ENCODE data around the gene TXNDC2. TPM values are rescaled to one million over a fixed set of nuclear protein-coding genes. Genes with fewer than 3 reads are reported as not detected.

The TXNDC2 gene
- total RNA-seq, 1 experiment from 2014 or later, result not detected

DNA sequence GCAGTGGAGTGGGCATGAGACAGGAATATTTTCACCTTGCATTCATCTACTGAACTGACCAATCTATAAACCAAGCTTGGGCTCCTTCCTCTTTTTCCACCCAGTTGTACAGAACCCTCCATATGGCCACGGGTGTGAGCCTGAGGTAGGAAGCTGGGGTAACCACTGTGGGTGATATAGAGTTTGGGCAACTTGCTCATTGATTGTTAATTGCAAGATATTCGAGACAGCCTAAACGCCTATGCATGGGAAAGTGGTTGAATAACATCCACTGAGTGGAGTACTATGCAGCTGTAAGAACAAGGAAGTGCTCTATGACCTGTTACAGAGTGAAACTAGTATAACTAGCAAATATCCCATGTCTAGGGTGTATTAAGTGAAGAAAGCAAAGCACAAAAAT, 20.7 kb downstream of the TXNDC2 start:
- H3K9me3 ChIP-seq, result no peaks in the 10 kb centered on the region
- no peaks in the 10 kb centered on the region for H3K36me3 ChIP-seq (ENCODE audit: control insufficient read depth, insufficient read depth, low read length)
- no peak overlapping the region for H3K4me3 ChIP-seq (ENCODE audit: low read depth, low read length)
- DNase-seq, result no peak
- CTCF ChIA-PET, result no interaction called here
- intact Hi-C loops (cut with micrococcal nuclease; ENCODE audit: unreplicated experiment), result no loop called here
- Mint-ChIP-seq H3K36me3 (ENCODE audit: insufficient read depth, unreplicated experiment) (no peaks in the 10 kb centered on the region), H3K27me3 (ENCODE audit: insufficient read depth, unreplicated experiment) (no peaks in the 10 kb centered on the region), H3K27ac (ENCODE audit: unreplicated experiment) (no peak overlapping the region), H3K4me1 (ENCODE audit: low read depth, unreplicated experiment) (no peaks in the 10 kb centered on the region), H3K9me3 (ENCODE audit: unreplicated experiment) (no peaks in the 10 kb centered on the region), H3K4me3 (ENCODE audit: unreplicated experiment) (no peak overlapping the region)
- POLR2A ChIA-PET, result no interaction called here
- TF ChIP-seq, protein P1, sequence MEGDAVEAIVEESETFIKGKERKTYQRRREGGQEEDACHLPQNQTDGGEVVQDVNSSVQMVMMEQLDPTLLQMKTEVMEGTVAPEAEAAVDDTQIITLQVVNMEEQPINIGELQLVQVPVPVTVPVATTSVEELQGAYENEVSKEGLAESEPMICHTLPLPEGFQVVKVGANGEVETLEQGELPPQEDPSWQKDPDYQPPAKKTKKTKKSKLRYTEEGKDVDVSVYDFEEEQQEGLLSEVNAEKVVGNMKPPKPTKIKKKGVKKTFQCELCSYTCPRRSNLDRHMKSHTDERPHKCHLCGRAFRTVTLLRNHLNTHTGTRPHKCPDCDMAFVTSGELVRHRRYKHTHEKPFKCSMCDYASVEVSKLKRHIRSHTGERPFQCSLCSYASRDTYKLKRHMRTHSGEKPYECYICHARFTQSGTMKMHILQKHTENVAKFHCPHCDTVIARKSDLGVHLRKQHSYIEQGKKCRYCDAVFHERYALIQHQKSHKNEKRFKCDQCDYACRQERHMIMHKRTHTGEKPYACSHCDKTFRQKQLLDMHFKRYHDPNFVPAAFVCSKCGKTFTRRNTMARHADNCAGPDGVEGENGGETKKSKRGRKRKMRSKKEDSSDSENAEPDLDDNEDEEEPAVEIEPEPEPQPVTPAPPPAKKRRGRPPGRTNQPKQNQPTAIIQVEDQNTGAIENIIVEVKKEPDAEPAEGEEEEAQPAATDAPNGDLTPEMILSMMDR (IDR thresholded peaks at IDR 0.05; ENCODE audit: insufficient read depth in 1 of 2, low read depth in 1 of 2, low read length in 1 of 2, severe bottlenecking in 1 of 2, unreplicated experiment in 1 of 2), result no peak
- no peaks in the 10 kb centered on the region for H3K27me3 ChIP-seq (replicated peaks; ENCODE audit: control insufficient read depth, insufficient read depth, low read length)
- no peaks in the 10 kb centered on the region for H3K4me1 ChIP-seq
- BruUV-seq (replicated peaks), result no TSS peak

DNA sequence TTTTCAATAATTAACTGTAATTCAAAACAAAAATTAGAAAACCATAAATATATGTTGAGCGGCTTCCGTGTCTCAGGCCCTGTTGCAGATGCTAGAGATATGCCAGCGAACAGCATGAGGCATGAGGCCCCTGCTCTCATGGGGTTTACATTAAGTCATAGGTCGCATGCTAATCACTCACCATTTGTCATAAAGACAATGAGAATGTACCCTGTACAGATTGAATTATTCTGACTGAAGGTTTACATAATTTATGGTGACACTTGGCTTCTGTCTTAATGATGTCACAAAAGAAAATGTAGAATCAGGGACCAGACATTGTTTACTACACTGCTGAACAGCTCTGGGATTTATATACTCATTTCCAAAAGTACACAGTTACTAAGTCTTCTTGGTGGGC, 22.1 kb downstream of the TXNDC2 start:
- Histone ChIP-seq H3K27me3 (replicated peaks; ENCODE audit: control insufficient read depth, insufficient read depth, low read length) (no peaks in the 10 kb centered on the region), H3K4me1 (no peaks in the 10 kb centered on the region), H3K36me3 (ENCODE audit: control insufficient read depth, insufficient read depth, low read length) (no peaks in the 10 kb centered on the region), H3K4me3 (ENCODE audit: low read depth, low read length) (no peak overlapping the region), H3K9me3 (no peaks in the 10 kb centered on the region)
- ChIA-PET CTCF (no interaction called here), POLR2A (no interaction called here)
- Mint-ChIP-seq H3K9me3 (ENCODE audit: unreplicated experiment) (no peaks in the 10 kb centered on the region), H3K27me3 (ENCODE audit: insufficient read depth, unreplicated experiment) (no peaks in the 10 kb centered on the region), H3K4me1 (ENCODE audit: low read depth, unreplicated experiment) (no peaks in the 10 kb centered on the region), H3K27ac (ENCODE audit: unreplicated experiment) (no peak overlapping the region), H3K36me3 (ENCODE audit: insufficient read depth, unreplicated experiment) (no peaks in the 10 kb centered on the region), H3K4me3 (ENCODE audit: unreplicated experiment) (no peak overlapping the region)
- BruUV-seq (replicated peaks), result no TSS peak
- TF ChIP-seq, protein P1 (IDR thresholded peaks at IDR 0.05; ENCODE audit: insufficient read depth in 1 of 2, low read depth in 1 of 2, low read length in 1 of 2, severe bottlenecking in 1 of 2, unreplicated experiment in 1 of 2), result no peak
- intact Hi-C loops (cut with micrococcal nuclease; ENCODE audit: unreplicated experiment), result no loop called here
- no peak for DNase-seq

DNA sequence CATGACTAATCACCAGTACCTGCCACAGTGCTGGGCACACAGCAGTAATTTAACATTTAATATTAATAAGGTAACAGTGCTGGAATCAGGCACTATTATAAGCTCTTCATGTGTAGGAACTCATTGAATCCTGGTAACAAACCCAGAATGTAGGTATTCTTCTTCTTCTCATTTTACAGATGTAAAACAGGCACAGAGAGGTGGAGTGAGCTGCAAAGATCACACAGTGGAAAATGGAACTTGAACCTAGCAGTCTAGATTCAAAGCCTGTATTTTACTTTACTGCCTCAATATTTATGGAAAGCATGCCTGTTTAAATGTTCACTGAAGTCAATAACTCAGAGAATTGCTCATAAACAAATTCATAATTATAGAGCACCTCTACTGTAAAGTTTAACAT, 24.3 kb downstream of the TXNDC2 start:
- intact Hi-C loops (cut with micrococcal nuclease; ENCODE audit: unreplicated experiment), result loop anchor here (5.0 kb wide), 1 partner anchor 83 kb away; no protein-coding TSS in a partner anchor
- no TSS peak for BruUV-seq (replicated peaks)
- Histone ChIP-seq H3K4me3 (ENCODE audit: low read depth, low read length) (no peak overlapping the region), H3K4me1 (no peaks in the 10 kb centered on the region), H3K9me3 (no peaks in the 10 kb centered on the region), H3K36me3 (ENCODE audit: control insufficient read depth, insufficient read depth, low read length) (no peaks in the 10 kb centered on the region), H3K27me3 (replicated peaks; ENCODE audit: control insufficient read depth, insufficient read depth, low read length) (no peaks in the 10 kb centered on the region)
- H3K27me3 Mint-ChIP-seq (ENCODE audit: insufficient read depth, unreplicated experiment), result no peaks in the 10 kb centered on the region
- no peaks in the 10 kb centered on the region for H3K36me3 Mint-ChIP-seq (ENCODE audit: insufficient read depth, unreplicated experiment)
- TF ChIP-seq, protein P1 (IDR thresholded peaks at IDR 0.05; ENCODE audit: insufficient read depth in 1 of 2, low read depth in 1 of 2, low read length in 1 of 2, severe bottlenecking in 1 of 2, unreplicated experiment in 1 of 2), result no peak
- DNase-seq, result no peak
- ChIA-PET CTCF (no interaction called here), POLR2A (no interaction called here)
- H3K4me3 Mint-ChIP-seq (ENCODE audit: unreplicated experiment), result no peak overlapping the region
- no peak overlapping the region for H3K27ac Mint-ChIP-seq (ENCODE audit: unreplicated experiment)
- H3K4me1 Mint-ChIP-seq (ENCODE audit: low read depth, unreplicated experiment), result no peaks in the 10 kb centered on the region
- no peaks in the 10 kb centered on the region for H3K9me3 Mint-ChIP-seq (ENCODE audit: unreplicated experiment)
